ENCODE measurements around the gene SPSB2.
A peak's percentile ranks its signal among the peaks of the same experiment; 100 is the strongest.

Gene SPSB2, protein sequence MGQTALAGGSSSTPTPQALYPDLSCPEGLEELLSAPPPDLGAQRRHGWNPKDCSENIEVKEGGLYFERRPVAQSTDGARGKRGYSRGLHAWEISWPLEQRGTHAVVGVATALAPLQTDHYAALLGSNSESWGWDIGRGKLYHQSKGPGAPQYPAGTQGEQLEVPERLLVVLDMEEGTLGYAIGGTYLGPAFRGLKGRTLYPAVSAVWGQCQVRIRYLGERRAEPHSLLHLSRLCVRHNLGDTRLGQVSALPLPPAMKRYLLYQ

DNA sequence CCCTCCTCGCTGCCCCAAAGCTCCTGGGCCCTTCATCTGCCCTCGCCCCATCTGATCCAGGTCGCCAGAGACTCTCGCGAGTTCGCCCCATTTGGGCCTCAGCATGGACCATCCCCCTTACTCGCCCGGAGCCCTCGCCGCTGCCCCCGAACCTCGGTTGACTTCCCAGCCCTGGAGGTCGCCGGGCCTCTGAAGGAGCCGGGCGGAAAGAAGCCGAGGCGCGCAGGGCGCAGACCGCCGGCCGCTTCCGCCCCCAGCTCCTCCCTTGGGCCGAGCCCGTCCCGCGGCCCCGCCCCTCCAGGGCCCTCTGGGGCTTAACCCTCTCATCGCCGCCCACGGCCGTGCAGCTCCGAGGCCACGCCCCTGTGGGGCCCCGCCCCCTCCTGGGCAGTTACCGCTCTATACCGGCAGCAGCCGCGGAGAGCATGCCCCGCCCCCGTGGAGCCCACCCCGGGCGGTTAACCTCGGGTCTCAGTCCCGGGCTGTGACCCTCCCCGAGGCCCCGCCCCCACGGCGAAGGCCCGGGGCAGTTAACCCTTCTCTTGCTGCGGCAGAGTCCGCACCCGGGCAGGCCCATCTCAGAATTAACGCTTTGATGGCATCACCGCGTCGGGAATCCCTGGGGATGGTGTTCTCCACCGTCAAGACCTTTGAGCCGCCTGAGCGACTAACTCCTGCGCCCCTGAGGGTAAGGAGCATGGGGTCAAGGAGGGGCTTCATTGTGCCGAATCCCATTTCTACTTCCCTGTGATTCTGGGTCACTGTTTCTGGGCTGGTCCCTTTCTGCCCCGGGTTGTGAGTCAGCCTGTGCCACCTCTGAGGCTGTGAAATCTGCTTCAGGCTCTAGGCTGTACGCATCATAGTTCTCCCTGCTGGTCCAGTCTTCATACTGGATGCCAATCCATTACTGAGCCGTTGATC is at the start of gene SPSB2:
Gene SPSB2, minus strand, starts transcription at position 210 of the 921 bp plus-strand sequence. CDS start 402 bp downstream, outside the sequence.
- H3K27ac ChIP-seq: peak within 1 kb of the TSS; percentile 86
- H3K9me3 ChIP-seq: no peaks in the 10 kb centered on the region
- peaks cover 53 to 64% of the 10 kb centered on the region in 2 experiments for H3K4me1 ChIP-seq (ENCODE audit: control insufficient read depth in 1 of 2, insufficient read depth in 1 of 2, low read depth in 1 of 2, low read length in 1 of 2)
- H3K27me3 ChIP-seq: no peaks in the 10 kb centered on the region
- H3K36me3 ChIP-seq: peaks cover 21% of the 10 kb centered on the region
- H3K4me3 ChIP-seq (ENCODE audit: low read depth in 1 of 2, low read length in 1 of 2): peak within 1 kb of the TSS; percentile 82 to 95
- TF ChIP-seq, protein P1, sequence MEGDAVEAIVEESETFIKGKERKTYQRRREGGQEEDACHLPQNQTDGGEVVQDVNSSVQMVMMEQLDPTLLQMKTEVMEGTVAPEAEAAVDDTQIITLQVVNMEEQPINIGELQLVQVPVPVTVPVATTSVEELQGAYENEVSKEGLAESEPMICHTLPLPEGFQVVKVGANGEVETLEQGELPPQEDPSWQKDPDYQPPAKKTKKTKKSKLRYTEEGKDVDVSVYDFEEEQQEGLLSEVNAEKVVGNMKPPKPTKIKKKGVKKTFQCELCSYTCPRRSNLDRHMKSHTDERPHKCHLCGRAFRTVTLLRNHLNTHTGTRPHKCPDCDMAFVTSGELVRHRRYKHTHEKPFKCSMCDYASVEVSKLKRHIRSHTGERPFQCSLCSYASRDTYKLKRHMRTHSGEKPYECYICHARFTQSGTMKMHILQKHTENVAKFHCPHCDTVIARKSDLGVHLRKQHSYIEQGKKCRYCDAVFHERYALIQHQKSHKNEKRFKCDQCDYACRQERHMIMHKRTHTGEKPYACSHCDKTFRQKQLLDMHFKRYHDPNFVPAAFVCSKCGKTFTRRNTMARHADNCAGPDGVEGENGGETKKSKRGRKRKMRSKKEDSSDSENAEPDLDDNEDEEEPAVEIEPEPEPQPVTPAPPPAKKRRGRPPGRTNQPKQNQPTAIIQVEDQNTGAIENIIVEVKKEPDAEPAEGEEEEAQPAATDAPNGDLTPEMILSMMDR (IDR thresholded peaks at IDR 0.05): peak; percentile 58

DNA sequence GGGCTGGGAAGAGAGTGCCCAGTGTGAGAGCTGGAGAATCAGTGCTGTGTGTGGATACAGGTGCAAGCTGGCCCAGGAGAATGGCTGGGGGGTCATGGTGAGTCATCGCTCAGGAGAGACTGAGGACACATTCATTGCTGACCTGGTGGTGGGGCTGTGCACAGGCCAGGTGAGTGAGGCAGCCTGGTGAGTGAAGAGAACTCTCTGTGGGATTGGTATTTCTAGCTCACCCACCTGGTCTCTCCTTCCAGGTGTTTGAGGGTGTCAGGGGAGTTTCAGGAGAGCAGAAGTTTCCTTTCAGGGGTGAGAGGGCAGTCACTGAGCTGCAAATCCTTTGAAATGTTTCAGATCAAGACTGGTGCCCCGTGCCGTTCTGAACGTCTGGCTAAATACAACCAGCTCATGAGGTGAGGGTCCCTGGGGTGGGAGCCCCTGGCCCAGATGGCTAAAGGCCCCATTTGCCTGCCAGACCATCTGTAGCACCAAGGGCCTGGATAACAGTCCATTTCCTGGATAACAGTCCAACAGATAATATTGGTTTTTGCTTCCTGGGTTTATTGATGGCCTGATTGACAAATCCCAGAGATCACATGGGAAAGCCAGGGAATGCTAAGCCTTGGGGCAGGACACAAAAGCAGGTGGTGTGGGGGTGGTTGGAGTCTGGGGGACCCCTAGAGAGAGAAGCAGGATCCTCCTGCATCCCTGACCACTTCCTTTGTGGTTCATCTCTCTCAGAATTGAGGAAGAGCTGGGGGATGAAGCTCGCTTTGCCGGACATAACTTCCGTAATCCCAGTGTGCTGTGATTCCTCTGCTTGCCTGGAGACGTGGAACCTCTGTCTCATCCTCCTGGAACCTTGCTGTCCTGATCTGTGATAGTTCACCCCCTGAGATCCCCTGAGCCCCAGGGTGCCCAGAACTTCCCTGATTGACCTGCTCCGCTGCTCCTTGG is 49.2 kb upstream of the SPSB2 start:
- no peak overlapping the region for H3K4me3 ChIP-seq (ENCODE audit: low read depth in 1 of 2, low read length in 1 of 2)
- H3K27me3 ChIP-seq: peaks cover 83% of the 10 kb centered on the region
- H3K36me3 ChIP-seq: no peaks in the 10 kb centered on the region
- H3K9me3 ChIP-seq: no peaks in the 10 kb centered on the region
- TF ChIP-seq, protein P1 (IDR thresholded peaks at IDR 0.05): no peak
- H3K4me1 ChIP-seq (ENCODE audit: control insufficient read depth in 1 of 2, insufficient read depth in 1 of 2, low read depth in 1 of 2, low read length in 1 of 2): peaks cover 16 to 22% of the 10 kb centered on the region in 2 experiments
- H3K27ac ChIP-seq: no peak overlapping the region

DNA sequence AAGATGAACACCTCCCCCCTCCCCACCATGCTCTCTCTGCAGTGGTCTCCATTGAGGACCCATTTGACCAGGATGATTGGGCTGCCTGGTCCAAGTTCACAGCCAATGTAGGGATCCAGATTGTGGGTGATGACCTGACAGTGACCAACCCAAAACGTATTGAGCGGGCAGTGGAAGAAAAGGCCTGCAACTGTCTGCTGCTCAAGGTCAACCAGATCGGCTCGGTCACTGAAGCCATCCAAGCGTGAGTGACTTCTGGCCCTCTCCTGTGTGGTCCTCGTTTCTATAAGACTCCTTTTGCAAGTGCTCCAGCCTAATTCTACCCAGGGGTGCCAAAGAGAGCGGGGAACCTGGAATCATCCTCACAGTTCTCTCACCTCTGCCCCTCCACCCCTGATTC is 48.4 kb upstream of the SPSB2 start:
- H3K9me3 ChIP-seq: no peaks in the 10 kb centered on the region
- H3K27me3 ChIP-seq: peaks cover 83% of the 10 kb centered on the region
- no peak overlapping the region for H3K27ac ChIP-seq
- peaks cover 14 to 20% of the 10 kb centered on the region in 2 experiments for H3K4me1 ChIP-seq (ENCODE audit: control insufficient read depth in 1 of 2, insufficient read depth in 1 of 2, low read depth in 1 of 2, low read length in 1 of 2)
- TF ChIP-seq, protein P1 (IDR thresholded peaks at IDR 0.05): no peak
- no peaks in the 10 kb centered on the region for H3K36me3 ChIP-seq
- no peak overlapping the region for H3K4me3 ChIP-seq (ENCODE audit: low read depth in 1 of 2, low read length in 1 of 2)

DNA sequence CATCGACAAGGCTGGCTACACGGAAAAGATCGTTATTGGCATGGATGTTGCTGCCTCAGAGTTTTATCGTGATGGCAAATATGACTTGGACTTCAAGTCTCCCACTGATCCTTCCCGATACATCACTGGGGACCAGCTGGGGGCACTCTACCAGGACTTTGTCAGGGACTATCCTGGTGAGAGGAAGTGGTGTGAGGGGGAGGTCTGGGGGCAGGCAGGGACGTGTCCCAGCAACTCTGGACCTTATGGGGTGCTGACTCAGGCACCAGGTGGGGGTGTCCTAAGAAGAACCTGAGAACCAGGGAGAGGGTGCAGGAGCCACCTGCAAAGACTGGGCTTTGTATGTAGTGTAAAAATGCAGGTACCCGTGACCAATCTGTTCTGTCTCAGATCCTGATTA is 46.5 kb upstream of the SPSB2 start:
- Histone ChIP-seq H3K36me3 (no peaks in the 10 kb centered on the region), H3K4me1 (ENCODE audit: control insufficient read depth in 1 of 2, insufficient read depth in 1 of 2, low read depth in 1 of 2, low read length in 1 of 2) (peaks cover 17 to 24% of the 10 kb centered on the region in 2 experiments), H3K4me3 (ENCODE audit: low read depth in 1 of 2, low read length in 1 of 2) (no peak overlapping the region), H3K27ac (no peak overlapping the region), H3K27me3 (peaks cover 84% of the 10 kb centered on the region), H3K9me3 (no peaks in the 10 kb centered on the region)
- TF ChIP-seq, protein P1 (IDR thresholded peaks at IDR 0.05): no peak

Data from neutrophil (primary cell).